Glutamatergic neuron (in vitro differentiated cells): ENCODE data around the gene N4BP2. TPM values are rescaled to one million over a fixed set of nuclear protein-coding genes. Genes with fewer than 3 reads are reported as not detected.

ENCODE experiments used
- DNase-seq: peaks from one replicate; pipeline ENCODE4 v3.0.0; 2022
- H3K27ac Mint-ChIP-seq: one replicate; pipeline ENCODE4 v1.8.0; 2020; ENCODE audit warnings: mild to moderate bottlenecking, mixed read lengths, inconsistent platforms; ENCODE audit not compliant: unreplicated experiment
- H3K27me3 Mint-ChIP-seq: one replicate; pipeline ENCODE4 v1.8.0; 2020; ENCODE audit warnings: mild to moderate bottlenecking, moderate library complexity, mixed read lengths, inconsistent platforms; ENCODE audit not compliant: unreplicated experiment
- H3K36me3 Mint-ChIP-seq: one replicate; pipeline ENCODE4 v1.8.0; 2020; ENCODE audit warnings: mild to moderate bottlenecking, mixed read lengths, inconsistent platforms; ENCODE audit not compliant: unreplicated experiment
- H3K4me1 Mint-ChIP-seq: one replicate; pipeline ENCODE4 v1.8.0; 2020; ENCODE audit warnings: mild to moderate bottlenecking, low read depth, mixed read lengths, inconsistent platforms; ENCODE audit not compliant: unreplicated experiment
- H3K4me3 Mint-ChIP-seq: one replicate; pipeline ENCODE4 v1.8.0; 2020; ENCODE audit warnings: mild to moderate bottlenecking, mixed read lengths, inconsistent platforms; ENCODE audit not compliant: unreplicated experiment
- H3K9me3 Mint-ChIP-seq: one replicate; pipeline ENCODE4 v1.8.0; 2020; ENCODE audit warnings: mild to moderate bottlenecking, moderate library complexity, mixed read lengths, inconsistent platforms; ENCODE audit not compliant: unreplicated experiment
- CTCF ChIP-seq: fragments of 200-600 bp; sonication (generic); IDR thresholded peaks from one replicate; pipeline ENCODE4 v1.5.0; 2021; ENCODE audit not compliant: partially characterized antibody, unreplicated experiment
- total RNA-seq: library from RNA; stranded (reverse); fragmentation: NEBNext Ultra II Directional; extraction: Animal tissue kit (Norgen Biotek cat#: 25700); gene quantifications from one replicate; pipeline ENCODE4 v1.2.1, GENCODE V29; 2021; ENCODE audit not compliant: unreplicated experiment

Gene N4BP2
- total RNA-seq, 1 donor from 2014 or later: 9.7 TPM

GRCh38 chr4:40199179-40199670 is 142.6 kb downstream of the N4BP2 start:
- no peaks in the 10 kb centered on the region for H3K27me3 Mint-ChIP-seq
- no peaks in the 10 kb centered on the region for H3K4me1 Mint-ChIP-seq
- H3K9me3 Mint-ChIP-seq: no peaks in the 10 kb centered on the region
- H3K4me3 Mint-ChIP-seq: no peak overlapping the region
- no peak for DNase-seq
- H3K36me3 Mint-ChIP-seq: no peaks in the 10 kb centered on the region
- no peak for TF ChIP-seq CTCF
- H3K27ac Mint-ChIP-seq: no peak overlapping the region

GRCh38 chr4:40199999-40200874 is 143.6 kb downstream of the N4BP2 start:
- no peaks in the 10 kb centered on the region for H3K27me3 Mint-ChIP-seq
- no peaks in the 10 kb centered on the region for H3K36me3 Mint-ChIP-seq
- DNase-seq: no peak
- no peak for TF ChIP-seq CTCF
- H3K4me3 Mint-ChIP-seq: no peak overlapping the region
- H3K9me3 Mint-ChIP-seq: no peaks in the 10 kb centered on the region
- no peak overlapping the region for H3K27ac Mint-ChIP-seq
- H3K4me1 Mint-ChIP-seq: no peaks in the 10 kb centered on the region

- no peak for TF ChIP-seq CTCF
- Mint-ChIP-seq H3K4me1 (no peaks in the 10 kb centered on the region), H3K36me3 (no peaks in the 10 kb centered on the region), H3K4me3 (no peak overlapping the region), H3K27ac (no peak overlapping the region), H3K9me3 (no peaks in the 10 kb centered on the region), H3K27me3 (peaks cover 2% of the 10 kb centered on the region)
- no peak for DNase-seq
Observed at GRCh38 chr4:40200875-40201801, 144.5 kb downstream of the N4BP2 start.

- Mint-ChIP-seq H3K4me1 (no peaks in the 10 kb centered on the region), H3K36me3 (no peaks in the 10 kb centered on the region), H3K4me3 (no peak overlapping the region), H3K27ac (no peak overlapping the region), H3K9me3 (no peaks in the 10 kb centered on the region), H3K27me3 (peaks cover 3% of the 10 kb centered on the region)
- TF ChIP-seq CTCF: no peak
- DNase-seq: no peak
Observed at GRCh38 chr4:40201898-40202297, 145.2 kb downstream of the N4BP2 start.
